ENCODE data around the gene SHOX.

- TF ChIP-seq CTCF (IDR thresholded peaks at IDR 0.05) (no peak), EZH2 (IDR thresholded peaks at IDR 0.05) (no peak)
Measured at GRCh38 chrX:675279-675954, 44.8 kb downstream of the SHOX start.

Data from neural progenitor cell (in vitro differentiated cells).